Measurements from ENCODE around the gene VPS33A. TPM values are rescaled to one million over a fixed set of nuclear protein-coding genes. Genes with fewer than 3 reads are reported as not detected.
A peak's percentile ranks its signal among the peaks of the same experiment; 100 is the strongest.

The VPS33A gene
- total RNA-seq, 1 donor from 2014 or later, result 49.2 TPM

DNA sequence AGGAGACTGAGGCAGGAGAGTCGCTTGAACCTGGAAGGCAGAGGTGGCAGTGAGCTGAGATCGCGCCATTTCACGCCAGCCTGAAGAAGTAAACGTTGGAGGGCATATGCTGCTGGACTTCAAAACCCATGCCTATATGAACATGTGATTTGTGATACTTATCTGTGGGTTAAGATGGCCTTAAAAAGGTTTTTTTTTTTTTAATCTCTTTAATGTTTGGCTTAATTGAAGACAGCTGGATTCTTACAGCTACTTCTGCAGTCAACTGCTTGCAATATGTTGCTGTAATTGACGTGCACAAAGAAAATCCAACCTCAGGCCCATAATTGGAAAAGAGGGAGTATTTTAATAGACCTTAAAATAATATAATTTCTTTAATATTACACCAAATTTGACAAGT is 64.3 kb downstream of the VPS33A start:
- H3K4me1 Mint-ChIP-seq (ENCODE audit: low read depth, unreplicated experiment), result no peaks in the 10 kb centered on the region
- peaks cover 8% of the 10 kb centered on the region for H3K9me3 Mint-ChIP-seq (ENCODE audit: unreplicated experiment)
- TF ChIP-seq, protein P1, sequence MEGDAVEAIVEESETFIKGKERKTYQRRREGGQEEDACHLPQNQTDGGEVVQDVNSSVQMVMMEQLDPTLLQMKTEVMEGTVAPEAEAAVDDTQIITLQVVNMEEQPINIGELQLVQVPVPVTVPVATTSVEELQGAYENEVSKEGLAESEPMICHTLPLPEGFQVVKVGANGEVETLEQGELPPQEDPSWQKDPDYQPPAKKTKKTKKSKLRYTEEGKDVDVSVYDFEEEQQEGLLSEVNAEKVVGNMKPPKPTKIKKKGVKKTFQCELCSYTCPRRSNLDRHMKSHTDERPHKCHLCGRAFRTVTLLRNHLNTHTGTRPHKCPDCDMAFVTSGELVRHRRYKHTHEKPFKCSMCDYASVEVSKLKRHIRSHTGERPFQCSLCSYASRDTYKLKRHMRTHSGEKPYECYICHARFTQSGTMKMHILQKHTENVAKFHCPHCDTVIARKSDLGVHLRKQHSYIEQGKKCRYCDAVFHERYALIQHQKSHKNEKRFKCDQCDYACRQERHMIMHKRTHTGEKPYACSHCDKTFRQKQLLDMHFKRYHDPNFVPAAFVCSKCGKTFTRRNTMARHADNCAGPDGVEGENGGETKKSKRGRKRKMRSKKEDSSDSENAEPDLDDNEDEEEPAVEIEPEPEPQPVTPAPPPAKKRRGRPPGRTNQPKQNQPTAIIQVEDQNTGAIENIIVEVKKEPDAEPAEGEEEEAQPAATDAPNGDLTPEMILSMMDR (IDR thresholded peaks at IDR 0.05; ENCODE audit: partially characterized antibody, unreplicated experiment), result no peak
- no peaks in the 10 kb centered on the region for H3K36me3 Mint-ChIP-seq (ENCODE audit: unreplicated experiment)
- no peak overlapping the region for H3K4me3 Mint-ChIP-seq (ENCODE audit: unreplicated experiment)
- no peak overlapping the region for H3K27ac Mint-ChIP-seq (ENCODE audit: unreplicated experiment)
- peaks cover 12% of the 10 kb centered on the region for H3K27me3 Mint-ChIP-seq (ENCODE audit: unreplicated experiment)
- DNase-seq, result no peak

DNA sequence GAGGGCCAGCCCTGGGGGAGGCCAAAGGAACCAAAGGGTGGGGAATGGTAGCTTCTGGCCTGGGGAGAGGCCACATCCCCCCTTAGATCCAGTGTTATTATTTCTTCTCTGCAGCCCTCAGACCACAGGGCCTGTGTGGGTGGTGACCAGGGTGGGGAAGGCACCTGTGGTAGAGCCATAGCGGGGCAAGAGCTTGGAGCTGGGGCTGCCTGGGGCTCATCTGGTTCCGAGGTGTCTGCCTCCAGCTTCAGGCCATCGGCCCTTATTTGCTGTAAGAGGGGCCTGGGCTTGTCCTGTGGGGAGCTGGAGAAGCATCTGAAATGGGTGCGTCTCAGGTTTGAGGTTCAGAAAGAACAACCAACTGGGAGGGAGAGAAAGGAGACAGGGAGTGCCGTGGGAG is 64.9 kb downstream of the VPS33A start:
- no peak overlapping the region for H3K4me3 Mint-ChIP-seq (ENCODE audit: unreplicated experiment)
- no peaks in the 10 kb centered on the region for H3K36me3 Mint-ChIP-seq (ENCODE audit: unreplicated experiment)
- H3K4me1 Mint-ChIP-seq (ENCODE audit: low read depth, unreplicated experiment), result no peaks in the 10 kb centered on the region
- H3K27me3 Mint-ChIP-seq (ENCODE audit: unreplicated experiment), result peaks cover 12% of the 10 kb centered on the region
- TF ChIP-seq, protein P1 (IDR thresholded peaks at IDR 0.05; ENCODE audit: partially characterized antibody, unreplicated experiment), result no peak
- H3K27ac Mint-ChIP-seq (ENCODE audit: unreplicated experiment), result no peak overlapping the region
- H3K9me3 Mint-ChIP-seq (ENCODE audit: unreplicated experiment), result peaks cover 8% of the 10 kb centered on the region
- DNase-seq, result no peak

- H3K27me3 Mint-ChIP-seq (ENCODE audit: unreplicated experiment), result peaks cover 12% of the 10 kb centered on the region
- no peak overlapping the region for H3K4me3 Mint-ChIP-seq (ENCODE audit: unreplicated experiment)
- no peak overlapping the region for H3K27ac Mint-ChIP-seq (ENCODE audit: unreplicated experiment)
- peaks cover 8% of the 10 kb centered on the region for H3K9me3 Mint-ChIP-seq (ENCODE audit: unreplicated experiment)
- H3K36me3 Mint-ChIP-seq (ENCODE audit: unreplicated experiment), result peaks cover 5% of the 10 kb centered on the region
- TF ChIP-seq, protein P1 (IDR thresholded peaks at IDR 0.05; ENCODE audit: partially characterized antibody, unreplicated experiment), result peak; percentile 37
- no peak for DNase-seq
- H3K4me1 Mint-ChIP-seq (ENCODE audit: low read depth, unreplicated experiment), result no peaks in the 10 kb centered on the region
Observed at GRCh38 chr12:122200541-122201175, 65.6 kb downstream of the VPS33A start.

DNA sequence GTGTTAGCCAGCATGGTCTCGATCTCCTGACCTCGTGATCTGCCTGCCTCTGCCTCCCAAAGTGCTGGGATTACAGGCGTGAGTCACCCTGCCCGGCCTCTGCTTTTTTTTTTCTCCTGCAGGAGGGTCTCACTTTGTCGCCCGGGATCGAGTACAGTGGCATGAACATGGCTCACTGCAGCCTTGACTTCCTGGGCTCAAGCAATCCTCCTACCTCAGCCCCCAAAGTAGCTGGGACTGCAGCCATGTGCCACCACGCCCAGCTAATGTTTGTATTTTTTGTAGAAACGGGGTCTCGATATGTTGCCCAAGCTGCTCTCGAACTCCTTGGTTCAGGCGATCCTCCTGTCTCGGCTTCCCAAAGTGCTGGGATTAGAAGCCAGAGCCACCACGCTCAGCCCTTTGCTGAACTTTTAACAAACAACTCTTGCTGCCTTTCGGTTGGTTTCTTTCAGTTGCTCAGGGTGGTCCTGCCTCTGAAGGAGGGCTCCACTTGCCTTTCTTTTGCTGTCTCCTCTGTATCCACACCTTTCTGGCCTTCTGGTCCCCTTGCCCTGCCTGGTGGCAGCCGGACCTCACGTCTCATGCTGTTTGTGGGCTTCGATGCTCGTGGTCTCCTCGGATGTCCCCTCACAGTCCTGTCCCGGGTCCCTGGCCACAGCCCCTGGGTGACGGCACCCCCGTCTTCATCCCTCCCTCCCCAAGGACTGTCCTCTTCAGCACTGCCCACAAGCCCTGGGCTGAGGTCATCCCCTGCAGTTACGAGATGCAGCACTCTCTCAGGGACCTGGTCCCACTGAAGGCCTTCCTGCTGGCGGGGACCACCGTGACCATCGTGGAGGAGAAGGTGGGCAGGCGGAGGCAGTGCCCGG is 66.6 kb downstream of the VPS33A start:
- peaks cover 5% of the 10 kb centered on the region for H3K27me3 Mint-ChIP-seq (ENCODE audit: unreplicated experiment)
- peaks cover 14% of the 10 kb centered on the region for H3K36me3 Mint-ChIP-seq (ENCODE audit: unreplicated experiment)
- no peaks in the 10 kb centered on the region for H3K4me1 Mint-ChIP-seq (ENCODE audit: low read depth, unreplicated experiment)
- no peak overlapping the region for H3K4me3 Mint-ChIP-seq (ENCODE audit: unreplicated experiment)
- peaks cover 8% of the 10 kb centered on the region for H3K9me3 Mint-ChIP-seq (ENCODE audit: unreplicated experiment)
- H3K27ac Mint-ChIP-seq (ENCODE audit: unreplicated experiment), result no peak overlapping the region
- TF ChIP-seq, protein P1 (IDR thresholded peaks at IDR 0.05; ENCODE audit: partially characterized antibody, unreplicated experiment), result no peak
- no peak for DNase-seq

GRCh38 chr12:122197612-122197966 is 68.7 kb downstream of the VPS33A start:
- Mint-ChIP-seq H3K27me3 (ENCODE audit: unreplicated experiment) (no peaks in the 10 kb centered on the region), H3K4me3 (ENCODE audit: unreplicated experiment) (no peak overlapping the region), H3K4me1 (ENCODE audit: low read depth, unreplicated experiment) (no peaks in the 10 kb centered on the region), H3K36me3 (ENCODE audit: unreplicated experiment) (peaks cover 14% of the 10 kb centered on the region), H3K9me3 (ENCODE audit: unreplicated experiment) (peaks cover 8% of the 10 kb centered on the region), H3K27ac (ENCODE audit: unreplicated experiment) (no peak overlapping the region)
- no peak for DNase-seq
- TF ChIP-seq, protein P1 (IDR thresholded peaks at IDR 0.05; ENCODE audit: partially characterized antibody, unreplicated experiment), result no peak
